Measurements from ENCODE around the gene SHC3. TPM values are rescaled to one million over a fixed set of nuclear protein-coding genes. Genes with fewer than 3 reads are reported as not detected.

The SHC3 gene
- polyA plus RNA-seq, 5 donors = 11.1 to 14.9 (median 13.5) TPM

- no peak for DNase-seq
These were observed 189.6 kb downstream of the SHC3 start for GRCh38 chr9:88988796-88989641.

- DNase-seq = no peak
These were observed 191.0 kb downstream of the SHC3 start for GRCh38 chr9:88987661-88988060.

GRCh38 chr9:88986776-88987175, 191.8 kb downstream of the SHC3 start:
- peak; percentile 71 to 79 for DNase-seq

- no peak for DNase-seq
These were observed 193.0 kb downstream of the SHC3 start for GRCh38 chr9:88985616-88986015.

GRCh38 chr9:88984543-88984883, 194.1 kb downstream of the SHC3 start:
- DNase-seq = no peak

GRCh38 chr9:88983865-88984542, 194.6 kb downstream of the SHC3 start:
- no peak for DNase-seq

- no peak for DNase-seq
These were observed 197.8 kb downstream of the SHC3 start for GRCh38 chr9:88980740-88981203.

- DNase-seq = no peak
These were observed 198.8 kb downstream of the SHC3 start for GRCh38 chr9:88979791-88980190.

GRCh38 chr9:88979021-88979420, 199.6 kb downstream of the SHC3 start:
- no peak for DNase-seq

GRCh38 chr9:88978034-88978433, 200.6 kb downstream of the SHC3 start:
- DNase-seq = no peak

- DNase-seq = no peak
These were observed 201.7 kb downstream of the SHC3 start for GRCh38 chr9:88976890-88977257.

GRCh38 chr9:88975966-88976889, 202.4 kb downstream of the SHC3 start:
- no peak for DNase-seq

GRCh38 chr9:88974641-88975040, 204.0 kb downstream of the SHC3 start:
- no peak for DNase-seq

- no peak for DNase-seq
These were observed 205.2 kb downstream of the SHC3 start for GRCh38 chr9:88973281-88974045.

- DNase-seq = no peak
These were observed 206.2 kb downstream of the SHC3 start for GRCh38 chr9:88972401-88972800.

GRCh38 chr9:88971131-88971960, 207.3 kb downstream of the SHC3 start:
- no peak for DNase-seq

- DNase-seq = no peak
These were observed 208.8 kb downstream of the SHC3 start for GRCh38 chr9:88969646-88970373.

GRCh38 chr9:88968799-88969198, 209.8 kb downstream of the SHC3 start:
- DNase-seq = no peak

- DNase-seq = no peak
These were observed 211.5 kb downstream of the SHC3 start for GRCh38 chr9:88966894-88967676.
